Thyroid gland (tissue), 4 donors: ENCODE measurements around the gene LARGE1.

ENCODE experiments used
- CTCF ChIP-seq, 6 experiments: fragments of 200-600 bp in 3 of 6; fragments of 450-650 bp in 3 of 6; sonication (generic) in 3 of 6; IDR thresholded peaks; one replicate each; pipeline ENCODE4 v1.5.1; 2016 to 2019; ENCODE audit warnings: antibody characterized with exemption in 6 of 6, mild to moderate bottlenecking in 2 of 6, inconsistent platforms in 1 of 6, moderate library complexity in 1 of 6
- POLR2A ChIP-seq, 2 donors: fragments of 450-650 bp; IDR thresholded peaks; one replicate each; pipeline ENCODE4 v1.6.1; 2017; ENCODE audit warnings: antibody characterized with exemption in 2 of 2, mild to moderate bottlenecking in 2 of 2, moderate library complexity in 1 of 2

GRCh38 chr22:33919391-33920196, 682 bp downstream of the LARGE1 start:
- TF ChIP-seq CTCF (IDR thresholded peaks at IDR 0.05) (no peak), POLR2A (IDR thresholded peaks at IDR 0.05) (peak in 1 of 2 donors; percentile 25)
